Mammary epithelial cell (primary cell): Measurements from ENCODE around the gene FCHSD2.

ENCODE experiments used
- EZH2 ChIP-seq: IDR thresholded peaks from 2 replicates; pipeline ENCODE4 v1.6.1; 2012; ENCODE audit warnings: low read length, inconsistent platforms, borderline replicate concordance
- TF ChIP-seq, protein P1 (sequence below), 2 donors: IDR thresholded peaks in 1 of 2; conservative IDR thresholded peaks in 1 of 2; 2 replicates each; pipeline ENCODE4 v1.5.1; 2011 to 2012; ENCODE audit warnings: inconsistent platforms in 2 of 2, low read length in 2 of 2, mild to moderate bottlenecking in 2 of 2, control low read depth in 1 of 2, low read depth in 1 of 2; ENCODE audit not compliant: insufficient read depth in 1 of 2; ENCODE audit errors: extremely low read depth in 1 of 2

DNA sequence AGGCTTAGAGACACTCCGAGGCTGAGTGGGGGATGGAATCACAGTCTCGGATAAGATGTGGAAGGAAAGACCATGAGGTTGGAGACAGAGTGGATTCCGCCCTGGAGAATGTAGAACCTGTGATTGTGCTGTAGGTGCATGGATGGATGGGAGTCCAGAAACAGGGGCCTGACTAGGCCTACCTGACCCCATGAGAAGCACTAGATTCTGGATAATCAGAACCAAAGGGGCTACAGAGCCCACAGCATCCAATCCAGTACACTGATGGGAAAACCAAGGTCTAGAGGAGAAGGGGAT is 32.3 kb upstream of the FCHSD2 start:
- TF ChIP-seq, protein P1, sequence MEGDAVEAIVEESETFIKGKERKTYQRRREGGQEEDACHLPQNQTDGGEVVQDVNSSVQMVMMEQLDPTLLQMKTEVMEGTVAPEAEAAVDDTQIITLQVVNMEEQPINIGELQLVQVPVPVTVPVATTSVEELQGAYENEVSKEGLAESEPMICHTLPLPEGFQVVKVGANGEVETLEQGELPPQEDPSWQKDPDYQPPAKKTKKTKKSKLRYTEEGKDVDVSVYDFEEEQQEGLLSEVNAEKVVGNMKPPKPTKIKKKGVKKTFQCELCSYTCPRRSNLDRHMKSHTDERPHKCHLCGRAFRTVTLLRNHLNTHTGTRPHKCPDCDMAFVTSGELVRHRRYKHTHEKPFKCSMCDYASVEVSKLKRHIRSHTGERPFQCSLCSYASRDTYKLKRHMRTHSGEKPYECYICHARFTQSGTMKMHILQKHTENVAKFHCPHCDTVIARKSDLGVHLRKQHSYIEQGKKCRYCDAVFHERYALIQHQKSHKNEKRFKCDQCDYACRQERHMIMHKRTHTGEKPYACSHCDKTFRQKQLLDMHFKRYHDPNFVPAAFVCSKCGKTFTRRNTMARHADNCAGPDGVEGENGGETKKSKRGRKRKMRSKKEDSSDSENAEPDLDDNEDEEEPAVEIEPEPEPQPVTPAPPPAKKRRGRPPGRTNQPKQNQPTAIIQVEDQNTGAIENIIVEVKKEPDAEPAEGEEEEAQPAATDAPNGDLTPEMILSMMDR (conservative IDR thresholded peaks at IDR 0.05 in 1 of 2, IDR thresholded peaks at IDR 0.05 in 1 of 2; ENCODE audit: extremely low read depth in 1 of 2, insufficient read depth in 1 of 2, low read depth in 1 of 2, low read length in 2 of 2): no peak
- TF ChIP-seq EZH2: no peak
